AG04450 (cell line): ENCODE results near the gene SHISA9. TPM values are rescaled to one million over a fixed set of nuclear protein-coding genes. Genes with fewer than 3 reads are reported as not detected.

Source experiments
- CTCF ChIA-PET: fragments of 300-600, 350-600 bp; formaldehyde crosslinking; extraction: SDS; loops from one replicate; lab custom pipeline; 2022; ENCODE audit warnings: antibody characterized with exemption, inconsistent platforms; lab: Charles Lee
- POLR2A ChIA-PET: fragments of 350-600 bp; formaldehyde crosslinking; extraction: SDS; loops from one replicate; lab custom pipeline; 2021; ENCODE audit warnings: antibody characterized with exemption, inconsistent platforms; lab: Yijun Ruan, JAX
- DNase-seq: peaks from one replicate; pipeline ENCODE4 v3.0.0-alpha.2; 2011; ENCODE audit warnings: low read depth, low spot score
- H3K27ac ChIP-seq: one replicate; pipeline ENCODE4 v1.5.1; 2012; ENCODE audit warnings: low read depth, low read length, control low read depth
- H3K27me3 ChIP-seq: one replicate; pipeline ENCODE4 v1.6.0; 2012; ENCODE audit warnings: low read length; ENCODE audit not compliant: control insufficient read depth, insufficient read depth
- H3K4me3 ChIP-seq: 2 replicates; pipeline ENCODE4 v1.5.1; 2011; ENCODE audit warnings: mild to moderate bottlenecking, low read depth, low read length, control low read depth
- H3K9me3 ChIP-seq: 2 replicates; pipeline ENCODE4 v1.5.1; 2012; ENCODE audit warnings: low read length; ENCODE audit not compliant: control insufficient read depth, insufficient read depth
- CTCF ChIP-seq: IDR thresholded peaks from 2 replicates; pipeline ENCODE4 v1.5.1; 2011; ENCODE audit warnings: low read depth, low read length, control low read depth, inconsistent platforms
- polyA plus RNA-seq: library from polyadenylated mRNA; depleted of rRNA; stranded (reverse); fragments of >200 nt; gene quantifications from 2 replicates; pipeline ENCODE4 v1.2.3, GENCODE V29; 2011

Gene SHISA9
- polyA plus RNA-seq, 1 experiment, result not detected

- no peak overlapping the region for H3K4me3 ChIP-seq
- ChIA-PET CTCF (no interaction called here), POLR2A (no interaction called here)
- H3K27me3 ChIP-seq, result no peaks in the 10 kb centered on the region
- TF ChIP-seq CTCF, result no peak
- DNase-seq, result no peak
- peaks cover 6% of the 10 kb centered on the region for H3K9me3 ChIP-seq
- H3K27ac ChIP-seq, result no peak overlapping the region
These were observed 19.7 kb upstream of the SHISA9 start for GRCh38 chr16:12881740-12882139.

- Histone ChIP-seq H3K4me3 (no peak overlapping the region), H3K27me3 (no peaks in the 10 kb centered on the region), H3K9me3 (peaks cover 4% of the 10 kb centered on the region), H3K27ac (no peak overlapping the region)
- DNase-seq, result no peak
- CTCF ChIA-PET, result no interaction called here
- TF ChIP-seq CTCF, result no peak
- POLR2A ChIA-PET, result no interaction called here
These were observed 15.7 kb upstream of the SHISA9 start for GRCh38 chr16:12885742-12886141.

GRCh38 chr16:12891836-12892235 is 9.6 kb upstream of the SHISA9 start:
- Histone ChIP-seq H3K27me3 (no peaks in the 10 kb centered on the region), H3K27ac (no peak overlapping the region)

GRCh38 chr16:12893050-12893750 is 8.2 kb upstream of the SHISA9 start:
- H3K27me3 ChIP-seq, result no peaks in the 10 kb centered on the region
- no peak for TF ChIP-seq CTCF
- ChIA-PET POLR2A (no interaction called here), CTCF (interaction anchor here (0.5 kb wide), 1 partner anchor 346 kb away, joined by 3 read pairs; no protein-coding TSS in a partner anchor)
- H3K27ac ChIP-seq, result no peak overlapping the region
- DNase-seq, result no peak
- H3K4me3 ChIP-seq, result no peak overlapping the region
- H3K9me3 ChIP-seq, result peaks cover 4% of the 10 kb centered on the region

More at GRCh38 chr16:12891836-12892235, 9.6 kb upstream of the SHISA9 start:
- POLR2A ChIA-PET, result no interaction called here
- Histone ChIP-seq H3K4me3 (no peak overlapping the region), H3K9me3 (peaks cover 4% of the 10 kb centered on the region)
- CTCF ChIA-PET, result no interaction called here
- no peak for DNase-seq
- no peak for TF ChIP-seq CTCF

DNA sequence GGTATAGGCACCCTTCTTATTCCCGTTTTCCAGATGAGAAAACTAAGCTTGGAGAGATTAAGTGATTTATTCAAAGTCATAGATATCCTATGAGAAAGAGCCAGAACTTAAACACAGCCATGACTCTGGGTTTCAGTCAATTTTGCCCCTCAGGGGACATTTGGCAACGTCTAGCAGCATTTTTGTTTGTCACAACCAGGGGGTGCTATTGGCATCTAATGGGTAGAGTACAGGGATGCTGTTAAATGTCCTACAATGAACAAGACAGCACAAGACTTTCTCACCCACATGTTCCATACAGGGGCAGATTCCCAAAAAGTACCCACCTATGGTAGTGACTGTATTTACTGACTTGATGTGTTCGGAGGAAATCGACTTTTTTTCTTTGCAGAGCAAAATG is 4.8 kb upstream of the SHISA9 start:
- DNase-seq, result no peak
- no peaks in the 10 kb centered on the region for H3K27me3 ChIP-seq
- CTCF ChIA-PET, result interaction anchor here (0.6 kb wide), 1 partner anchor 277 kb away, joined by 3 read pairs; no protein-coding TSS in a partner anchor
- POLR2A ChIA-PET, result no interaction called here
- no peaks in the 10 kb centered on the region; the same call in 1 of the 2 replicates for H3K9me3 ChIP-seq
- TF ChIP-seq CTCF, result no peak
- no peak overlapping the region for H3K27ac ChIP-seq
- no peak overlapping the region for H3K4me3 ChIP-seq
